OCI-LY3 (cell line): ENCODE measurements around the gene INVS.

Experiments used
- CTCF ChIP-seq: fragments of 200-600, 300-600 bp; sonication (generic); IDR thresholded peaks from 2 replicates; pipeline ENCODE4 v1.5.1; 2014; ENCODE audit warnings: antibody characterized with exemption, low read length, low read depth
- EZH2phosphoT487 ChIP-seq: fragments of 200-600 bp; shearing (Covaris generic); IDR thresholded peaks from 2 replicates; pipeline ENCODE4 v1.6.1; 2018; ENCODE audit warnings: antibody characterized with exemption, mixed run types, low read depth

- TF ChIP-seq CTCF (no peak), EZH2phosphoT487 (no peak)
These were observed 10.8 kb upstream of the INVS start for GRCh38 chr9:100088202-100088601.
